Measurements from ENCODE around the gene C11orf21.

C11orf21 gene

DNA sequence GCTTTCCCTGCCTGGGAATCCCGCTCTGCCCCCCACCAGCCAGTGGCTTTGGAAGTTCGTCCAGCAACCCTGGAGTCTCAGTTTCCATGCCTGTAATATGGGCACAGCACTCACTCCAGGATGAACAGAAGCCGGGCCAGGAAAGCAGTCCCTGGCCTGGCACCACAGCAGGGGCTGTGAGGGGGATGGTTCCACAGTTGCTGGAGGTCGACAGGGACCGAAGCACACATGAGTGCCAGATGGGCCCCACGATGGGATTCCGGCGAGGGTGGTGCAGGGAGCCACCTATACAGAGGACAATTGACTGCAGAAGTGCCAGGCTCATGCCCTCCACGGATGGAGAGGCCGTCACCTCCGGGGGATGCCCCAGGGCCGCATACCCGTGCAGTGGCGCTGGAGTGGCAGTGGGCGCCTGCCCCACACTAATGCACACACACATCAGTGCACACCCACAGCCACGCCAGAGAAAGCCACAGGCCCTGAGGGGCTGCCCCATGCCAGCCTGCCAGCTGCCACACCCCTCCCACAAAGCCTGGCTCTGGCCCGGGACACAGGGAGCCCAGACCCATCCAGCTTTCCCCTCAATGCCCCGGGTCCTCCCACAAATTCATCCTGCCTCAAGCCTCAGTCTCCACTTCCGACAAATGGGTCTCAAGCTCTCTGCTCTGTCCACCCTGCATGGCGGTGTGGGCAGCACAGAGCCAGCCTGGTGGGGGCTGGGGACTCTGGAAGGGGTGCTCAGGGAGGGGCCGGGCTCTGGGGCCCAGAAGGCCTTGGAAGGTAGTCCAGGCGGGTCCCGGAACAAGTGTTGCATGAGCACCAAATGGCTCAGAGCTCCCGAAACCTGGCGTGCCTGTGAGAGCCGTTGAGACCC, 41.0 kb downstream of the C11orf21 start:
- DNase-seq (ENCODE audit: low read depth in 2 of 2) = no peak

DNA sequence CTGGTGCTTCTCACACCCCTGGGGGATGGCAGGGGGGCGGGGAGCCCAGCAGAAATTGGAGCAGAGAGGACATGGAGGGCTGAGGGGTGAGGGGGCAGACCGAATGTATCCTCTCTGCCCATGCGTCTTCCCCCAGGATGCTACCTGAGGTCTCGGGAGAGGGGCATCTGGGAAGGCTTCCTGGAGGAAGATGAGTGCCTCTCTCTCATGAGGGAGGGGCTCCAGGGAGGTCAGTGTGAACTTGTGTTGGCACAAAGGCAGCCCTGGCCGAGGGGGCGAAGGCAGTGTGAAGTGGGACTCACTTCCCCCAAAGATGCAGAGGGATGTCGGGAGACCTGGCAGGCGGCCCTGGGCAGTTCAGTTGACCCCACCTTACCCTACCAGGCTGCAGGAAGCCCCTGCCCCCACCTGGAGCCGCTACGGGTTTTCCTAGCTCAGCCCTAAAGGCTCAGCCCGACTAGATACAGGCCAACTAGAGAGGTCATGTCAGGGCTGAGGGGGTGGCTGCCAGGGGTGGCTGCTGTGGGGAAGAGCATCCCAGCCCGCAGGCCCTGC, 41.7 kb downstream of the C11orf21 start:
- no peak for DNase-seq (ENCODE audit: low read depth in 2 of 2)

DNA sequence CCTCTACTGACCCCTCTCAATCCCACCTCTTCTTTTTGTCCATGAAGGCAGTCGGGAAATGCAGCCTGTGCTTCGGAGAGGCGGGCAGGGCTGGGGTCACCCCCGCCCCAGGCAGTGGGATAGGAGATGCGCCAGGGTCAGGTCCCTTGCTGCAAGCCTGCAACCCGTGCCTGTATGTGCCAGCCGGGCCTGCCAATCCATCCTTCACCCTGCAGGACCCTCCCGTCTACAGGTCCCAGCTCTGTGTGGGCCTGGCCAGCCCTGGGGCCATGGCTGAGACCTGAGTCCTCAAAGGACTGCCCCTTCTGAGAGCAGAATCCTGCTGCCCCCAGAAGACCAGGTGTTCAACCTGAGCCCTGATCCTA, 42.3 kb downstream of the C11orf21 start:
- no peak for DNase-seq (ENCODE audit: low read depth in 2 of 2)

DNA sequence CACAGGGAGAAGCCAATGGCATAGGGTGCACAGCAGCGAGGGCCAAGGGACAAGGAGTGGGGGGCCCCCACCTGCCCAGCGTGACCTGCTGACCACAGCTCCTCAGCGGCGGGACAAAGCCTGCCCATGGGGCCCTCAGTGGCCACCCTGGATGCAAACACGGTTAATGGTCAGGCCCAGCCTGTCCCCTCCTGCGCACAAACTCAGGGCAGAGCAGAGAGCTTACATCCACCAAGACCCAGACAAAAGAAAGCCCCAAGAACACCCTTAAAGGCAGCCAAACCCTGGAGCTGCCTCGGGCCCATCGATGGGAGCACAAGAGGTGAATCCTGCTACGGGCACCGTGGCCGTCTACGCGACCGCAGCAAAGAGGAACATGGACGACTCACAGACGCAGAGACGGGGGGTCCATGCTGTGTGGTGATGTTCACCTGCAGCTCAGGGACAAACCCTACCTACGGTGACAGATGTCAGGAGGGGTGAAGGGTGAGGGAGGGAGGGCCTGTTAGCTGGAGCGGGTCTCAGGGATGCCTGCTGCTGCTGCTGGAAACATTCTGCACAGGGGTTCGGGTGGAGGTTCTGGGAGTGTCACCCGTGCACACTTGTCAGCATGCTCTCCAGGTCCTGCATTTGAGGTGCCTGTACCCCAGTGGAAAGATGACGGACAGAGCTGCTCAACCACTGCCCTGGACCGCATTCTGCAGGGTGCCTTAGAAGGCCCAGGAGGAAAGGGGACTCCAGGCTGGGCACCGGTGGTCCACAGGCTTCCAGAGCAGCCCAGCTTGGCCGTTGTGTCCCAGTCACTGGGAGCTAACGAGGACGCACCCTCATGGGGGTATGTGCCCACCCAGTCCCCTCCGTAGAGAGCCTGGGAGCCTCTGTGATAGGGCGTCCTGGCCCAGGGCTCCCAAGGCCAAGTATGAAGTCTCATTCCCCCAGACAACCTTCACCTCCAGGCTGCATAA, 42.9 kb downstream of the C11orf21 start:
- no peak for DNase-seq (ENCODE audit: low read depth in 2 of 2)

DNA sequence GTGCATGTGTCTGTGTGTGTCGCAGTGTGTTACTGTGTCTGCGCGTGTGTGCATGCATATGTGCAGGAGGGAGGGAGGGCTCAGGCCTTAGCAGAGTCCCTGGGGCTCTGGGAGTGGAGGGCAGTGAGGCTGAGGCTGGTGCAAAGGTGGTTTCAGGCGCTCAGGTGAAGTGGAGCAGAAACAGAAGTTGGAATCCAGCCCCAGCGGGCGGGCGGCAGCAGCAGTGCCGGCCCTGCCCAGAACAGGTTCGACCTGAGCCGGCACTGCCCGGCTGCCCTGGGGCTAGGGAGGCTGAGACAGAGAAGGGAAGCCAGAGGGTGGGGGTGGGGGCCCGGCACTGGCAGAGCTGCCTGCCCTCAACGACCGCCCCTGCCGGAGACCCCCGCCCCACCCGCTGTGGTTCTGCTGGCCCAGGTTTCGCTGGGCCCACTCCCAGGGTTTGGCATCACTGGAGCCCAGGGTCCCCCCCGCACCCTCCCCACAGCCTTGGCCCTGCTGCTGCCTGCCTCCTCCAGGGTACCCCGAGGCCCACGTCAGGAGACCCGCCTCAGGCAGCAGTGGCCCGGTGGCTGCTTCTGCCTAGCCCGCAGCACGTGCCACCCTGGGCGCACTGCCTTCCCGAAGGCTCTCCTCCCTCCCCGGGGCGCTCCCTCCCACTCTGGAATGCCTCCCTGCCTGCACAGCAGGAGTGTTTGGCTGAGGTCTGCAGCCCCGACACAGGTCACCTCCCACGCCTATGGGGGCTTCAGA, 44.6 kb downstream of the C11orf21 start:
- no peak for DNase-seq (ENCODE audit: low read depth in 2 of 2)

DNA sequence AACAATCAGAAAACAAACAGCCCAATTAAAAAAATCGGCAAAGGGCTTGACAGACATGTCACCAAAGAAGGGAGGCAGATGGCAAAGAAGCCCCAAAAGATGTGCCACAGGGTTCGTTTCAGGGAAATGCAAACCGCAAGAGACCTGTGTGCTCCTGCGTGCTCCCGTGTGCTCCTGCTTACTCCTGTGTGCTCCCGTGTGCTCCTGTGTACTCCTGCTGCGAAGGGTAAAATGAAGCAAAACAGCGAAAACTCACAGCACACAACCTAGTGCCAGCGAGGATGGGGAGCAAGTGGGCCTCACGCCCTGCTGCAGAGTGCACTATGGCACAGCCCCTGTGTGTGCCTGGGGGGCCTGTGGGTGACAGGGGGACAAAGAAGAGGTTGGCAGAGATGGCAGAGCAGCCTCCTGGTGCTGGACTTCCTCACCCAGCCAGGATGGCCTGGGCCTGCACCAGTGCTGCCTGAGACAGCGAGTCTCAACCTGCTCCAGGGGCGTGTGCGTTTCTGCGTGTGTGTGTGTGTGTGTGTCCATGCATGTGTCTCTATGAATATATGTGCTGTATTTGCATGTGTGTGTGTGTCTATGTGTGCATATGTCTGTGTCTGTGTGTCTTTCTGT, 45.3 kb downstream of the C11orf21 start:
- DNase-seq (ENCODE audit: low read depth in 2 of 2) = no peak

DNA sequence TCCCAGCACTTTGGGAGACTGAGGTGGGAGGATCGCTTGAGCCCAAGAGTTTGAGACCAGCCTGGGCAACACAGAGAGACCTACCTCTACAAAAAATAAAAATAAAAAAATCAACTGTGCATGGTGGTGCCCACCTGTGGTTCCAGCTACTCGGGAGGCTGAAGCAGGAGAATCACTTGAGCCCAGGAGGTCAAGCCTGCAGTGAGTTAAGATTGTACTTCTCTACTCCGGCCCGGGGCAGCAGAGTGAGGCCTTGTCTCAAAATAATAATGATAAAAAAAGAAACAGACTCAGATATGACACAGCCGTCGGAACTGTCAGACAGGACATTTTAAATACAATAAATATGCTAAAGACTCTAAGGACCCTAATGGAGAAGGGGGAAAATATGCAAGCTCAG, 49.7 kb downstream of the C11orf21 start:
- DNase-seq (ENCODE audit: low read depth in 2 of 2) = no peak

DNA sequence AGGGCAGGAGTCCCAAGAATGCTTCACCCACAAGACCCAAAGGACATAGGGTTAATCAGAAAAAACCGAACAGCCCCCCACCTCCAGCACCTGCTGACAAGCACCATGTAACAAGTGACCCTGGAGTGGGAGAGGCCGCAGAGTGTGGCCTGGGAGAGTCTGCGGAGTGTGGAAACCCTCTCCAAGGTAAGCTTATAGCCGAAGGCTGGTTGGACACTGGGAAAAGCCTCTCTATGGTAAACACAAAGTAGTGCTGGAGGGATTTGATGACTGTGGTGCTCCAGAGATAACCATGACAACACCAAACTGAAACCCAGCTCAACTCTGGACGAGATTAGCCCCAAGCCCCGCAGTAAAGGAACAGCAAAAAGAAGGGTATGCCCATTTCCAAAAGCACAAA, 50.6 kb downstream of the C11orf21 start:
- DNase-seq (ENCODE audit: low read depth in 2 of 2) = no peak

DNA sequence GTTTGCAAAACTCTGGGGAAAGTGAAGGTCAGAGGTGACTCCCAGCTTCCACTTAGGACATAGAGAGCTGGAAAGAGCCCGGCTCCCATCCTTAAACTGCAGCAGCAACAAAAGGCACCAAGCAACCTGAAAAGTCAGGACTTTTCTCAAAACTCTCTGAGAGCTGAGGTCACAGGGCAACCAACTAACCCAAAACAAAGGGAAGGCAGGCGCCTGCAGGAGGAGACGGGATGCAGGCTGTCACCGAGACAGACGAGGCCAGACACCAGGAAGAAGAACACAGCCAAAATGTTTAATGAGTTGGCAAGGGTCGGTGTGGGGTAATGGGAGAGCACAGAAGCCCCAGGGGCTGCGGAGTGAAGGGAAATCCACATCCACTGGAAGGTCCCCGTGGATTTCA, 51.2 kb downstream of the C11orf21 start:
- DNase-seq (ENCODE audit: low read depth in 2 of 2) = no peak

DNA sequence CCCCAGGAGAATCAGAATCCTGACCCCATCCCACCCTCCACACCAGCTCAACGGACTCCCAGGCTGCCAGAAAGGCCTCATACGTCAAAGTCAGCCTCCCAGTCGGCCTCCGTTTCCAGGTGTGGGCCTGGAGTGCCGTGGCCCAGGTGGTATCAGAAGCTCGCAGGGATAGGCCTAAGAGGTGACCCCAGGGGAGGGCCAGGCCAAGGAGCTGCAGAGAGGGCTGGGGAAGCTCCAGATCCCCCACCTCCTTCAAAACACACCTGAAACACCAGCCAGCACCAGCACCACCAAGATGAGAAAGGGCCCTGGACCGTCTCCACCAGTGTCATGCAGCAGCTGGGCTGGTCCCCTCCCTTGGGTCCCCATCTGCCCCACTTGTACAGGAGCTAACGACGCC, 51.7 kb downstream of the C11orf21 start:
- DNase-seq (ENCODE audit: low read depth in 2 of 2) = no peak

DNA sequence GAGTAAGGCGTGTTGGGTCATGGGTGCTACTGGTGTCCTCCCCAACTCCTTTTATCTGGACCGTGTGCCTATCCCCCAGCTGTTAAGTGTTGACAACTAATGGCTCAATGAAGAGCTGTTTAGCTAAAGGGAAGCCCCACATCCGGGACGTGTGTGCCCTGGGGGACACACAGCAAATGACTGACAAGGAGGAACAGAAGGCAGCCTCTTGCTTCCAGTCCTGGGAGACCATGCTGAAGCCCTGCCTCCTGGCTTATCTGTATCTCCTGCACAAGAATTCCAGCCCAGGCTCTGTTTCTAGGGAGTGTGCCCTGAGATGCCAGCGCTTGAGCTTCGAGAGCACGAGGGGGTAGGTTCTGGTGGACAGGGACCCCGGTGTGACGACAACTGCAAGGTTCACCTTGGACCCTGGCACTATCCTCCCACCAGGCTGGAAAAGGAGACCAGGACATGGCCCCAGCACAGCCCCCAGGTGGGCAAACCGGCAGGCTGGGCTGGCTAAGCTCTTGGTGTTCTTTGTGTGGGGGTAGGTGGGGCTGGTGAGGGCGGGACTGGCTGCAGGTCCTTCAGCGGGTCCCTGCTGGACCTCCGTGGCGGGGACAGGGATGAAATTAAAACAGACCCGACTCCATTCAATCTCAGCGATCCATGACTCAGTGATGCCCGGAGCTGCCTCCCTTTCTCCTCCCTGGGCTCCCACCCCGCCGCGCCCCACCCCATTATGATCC, 52.4 kb downstream of the C11orf21 start:
- no peak for DNase-seq (ENCODE audit: low read depth in 2 of 2)

DNA sequence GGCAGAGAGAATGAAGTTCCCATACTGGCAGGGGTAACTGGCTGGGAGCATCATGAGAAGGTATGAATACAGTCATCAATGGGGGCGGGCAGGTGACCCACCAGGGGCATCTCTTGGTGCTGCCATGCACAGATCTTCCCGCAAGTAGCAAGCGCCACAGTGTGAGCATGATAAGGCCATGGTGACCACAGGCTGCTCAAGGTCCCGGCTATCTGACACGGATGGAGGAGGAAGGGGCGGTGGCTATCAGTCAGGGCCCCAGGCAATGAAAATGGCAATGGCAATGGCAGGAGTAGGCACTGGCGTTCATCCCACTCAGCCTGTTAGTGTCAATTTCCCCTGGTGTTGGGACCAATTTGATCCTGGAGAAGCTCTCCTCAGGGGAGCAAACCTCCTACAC, 53.0 kb downstream of the C11orf21 start:
- no peak for DNase-seq (ENCODE audit: low read depth in 2 of 2)

DNA sequence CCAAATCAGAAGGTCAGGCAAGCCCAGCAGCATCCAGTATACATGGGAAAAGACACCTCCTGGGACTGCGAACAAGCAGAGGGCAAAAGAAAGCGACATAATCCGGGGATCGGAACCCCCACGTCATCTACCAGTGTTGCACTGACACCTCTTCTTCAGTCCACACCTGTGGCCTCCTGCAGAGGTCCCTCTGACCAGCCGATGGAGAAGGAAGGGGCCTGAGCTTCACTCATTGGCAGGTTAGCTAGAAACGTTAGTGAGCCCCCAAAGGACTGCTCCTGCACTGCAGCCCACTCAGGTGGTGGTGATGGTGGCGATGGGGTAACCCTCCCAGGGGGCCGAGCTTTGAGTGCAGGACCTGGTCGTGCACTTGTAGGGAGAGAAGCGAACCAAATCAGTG, 53.5 kb downstream of the C11orf21 start:
- DNase-seq (ENCODE audit: low read depth in 2 of 2) = no peak

DNA sequence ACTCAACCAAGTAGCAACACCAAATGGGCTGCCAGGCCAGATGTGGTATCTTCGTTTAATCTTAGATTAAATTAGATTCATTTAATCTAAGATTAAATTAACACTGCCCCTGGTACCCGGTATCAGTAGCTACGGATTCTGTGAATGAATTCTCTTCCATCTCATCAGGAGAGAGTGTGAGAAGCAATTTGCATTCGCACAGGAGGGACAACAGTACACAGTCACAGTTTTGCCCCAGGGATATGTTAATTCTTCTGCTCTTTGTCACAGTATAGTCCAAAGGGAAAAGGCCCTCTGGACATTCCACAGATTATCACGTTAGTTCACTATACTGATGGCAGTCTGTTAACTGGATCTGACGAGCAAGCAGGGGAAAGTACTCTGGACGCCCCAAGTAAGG, 54.2 kb downstream of the C11orf21 start:
- no peak for DNase-seq (ENCODE audit: low read depth in 2 of 2)

Data from stimulated activated CD4-positive, alpha-beta T cell treated with anti-CD3 and anti-CD28 coated beads, Interleukin-4, amount 100 ng/mL, for 48 hours (primary cell).